Gastrocnemius medialis (tissue), 4 donors: Measurements from ENCODE around the gene TDRKH. TPM values are rescaled to one million over a fixed set of nuclear protein-coding genes. Genes with fewer than 3 reads are reported as not detected.
A peak's percentile ranks its signal among the peaks of the same experiment; 100 is the strongest.

Experiments used
- ATAC-seq, 2 donors: fragments of 150-250 bp; one replicate each; pipeline ENCODE4 v1.9.1; 2016
- DNase-seq, 2 donors: peaks; one replicate each; pipeline ENCODE4 v3.0.0-alpha.2; 2019
- H3K27ac ChIP-seq, 4 donors: fragments of 200-600 bp; sonication (generic); 1 replicate in 1 of 4; 2 replicates in 3 of 4; pipeline ENCODE4 v1.5.1; 2016 to 2018; ENCODE audit warnings: mild to moderate bottlenecking in 2 of 4, moderate library complexity in 1 of 4
- H3K27me3 ChIP-seq, 3 donors: fragments of 200-600 bp; sonication (generic) in 2 of 3; 1 replicate in 1 of 3; 2 replicates in 2 of 3; pipeline versions ENCODE4 v1.5.1 to v1.6.0; 2016 to 2019; ENCODE audit warnings: mild to moderate bottlenecking in 1 of 3, moderate library complexity in 1 of 3
- H3K36me3 ChIP-seq, 2 donors: fragments of 200-600 bp; sonication (generic) in 1 of 2; one replicate each; pipeline ENCODE4 v1.5.1; 2017 to 2018
- H3K4me1 ChIP-seq, 2 donors: fragments of 200-600 bp; sonication (generic) in 1 of 2; one replicate each; pipeline ENCODE4 v1.5.1; 2016 to 2017; ENCODE audit warnings: mild to moderate bottlenecking in 2 of 2
- H3K4me3 ChIP-seq, 4 donors: fragments of 200-600 bp; sonication (generic) in 3 of 4; 1 replicate in 1 of 4; 2 replicates in 3 of 4; pipeline ENCODE4 v1.5.1; 2016 to 2019; ENCODE audit warnings: mild to moderate bottlenecking in 2 of 4
- H3K9me3 ChIP-seq, 3 donors: fragments of 200-600 bp; sonication (generic) in 2 of 3; 1 replicate in 1 of 3; 2 replicates in 2 of 3; pipeline ENCODE4 v1.5.1; 2016 to 2019
- CTCF ChIP-seq, 5 experiments: fragments of 450-650 bp in 3 of 5; fragments of 200-600 bp in 2 of 5; sonication (generic) in 2 of 5; IDR thresholded peaks in 4 of 5; conservative IDR thresholded peaks in 1 of 5; 1 replicate in 4 of 5; 2 replicates in 1 of 5; pipeline ENCODE4 v1.5.1; 2016 to 2019; ENCODE audit warnings: antibody characterized with exemption in 5 of 5, mild to moderate bottlenecking in 3 of 5, moderate library complexity in 3 of 5
- POLR2A ChIP-seq, 2 donors: fragments of 450-650 bp; IDR thresholded peaks; one replicate each; pipeline ENCODE4 v1.6.1; 2017; ENCODE audit warnings: antibody characterized with exemption in 2 of 2, mild to moderate bottlenecking in 2 of 2, moderate library complexity in 2 of 2
- in situ Hi-C, 4 donors: fragments of 200-750 bp; cut with MboI; loops; one replicate each; pipeline versions ENCODE4 v1.15.0 to v1.8.0; 2017; ENCODE audit warnings: low sequenced_read_pairs in 4 of 4
- intact Hi-C: fragments of 100-400 bp; cut with DNase I; formaldehyde crosslinking; loops from one replicate; pipeline ENCODE4 v1.15.1; 2023; ENCODE audit warnings: low total_unique reads
- total RNA-seq, 4 donors: library from RNA; depleted of rRNA; stranded (reverse); fragments of >200 nt; gene quantifications; one replicate each; pipeline versions ENCODE4 v1.1.0 to v1.2.3, GENCODE V29; 2016

TDRKH gene
- total RNA-seq, 4 donors from 2014 or later = 3.9 to 8.3 (median 4.6) TPM

GRCh38 chr1:151820940-151821339, 30.6 kb upstream of the TDRKH start:
- no peak for DNase-seq
- no peak for ATAC-seq

GRCh38 chr1:151819976-151820623, 29.8 kb upstream of the TDRKH start:
- H3K36me3 ChIP-seq = peaks cover 0 to 19% of the 10 kb centered on the region in 2 donors
- DNase-seq (peak in 1 of 2 donors; percentile 59), ATAC-seq (peak; percentile 40 to 63)
- TF ChIP-seq POLR2A (IDR thresholded peaks at IDR 0.05) (no peak), CTCF (IDR thresholded peaks at IDR 0.05 in 4 of 5, conservative IDR thresholded peaks at IDR 0.05 in 1 of 5) (no peak)
- H3K4me3 ChIP-seq = no peak overlapping the region
- no peaks in the 10 kb centered on the region for H3K27me3 ChIP-seq
- intact Hi-C loops (loop anchor here (10.0 kb wide), 1 partner anchor 805 kb away; no protein-coding TSS in a partner anchor), in situ Hi-C loops (no loop called here)
- H3K9me3 ChIP-seq = no peaks in the 10 kb centered on the region
- peak overlapping the region; percentile 44 to 99 (median 64) for H3K27ac ChIP-seq
- H3K4me1 ChIP-seq = peaks cover 27 to 38% of the 10 kb centered on the region in 2 donors

More at GRCh38 chr1:151820940-151821339, 30.6 kb upstream of the TDRKH start:
- Histone ChIP-seq H3K27ac (peak overlapping the region; percentile 44 to 99 (median 64)), H3K27me3 (no peaks in the 10 kb centered on the region), H3K4me3 (no peak overlapping the region), H3K4me1 (peaks cover 35 to 47% of the 10 kb centered on the region in 2 donors), H3K9me3 (no peaks in the 10 kb centered on the region), H3K36me3 (peaks cover 0 to 11% of the 10 kb centered on the region in 2 donors)
- in situ Hi-C loops (no loop called here), intact Hi-C loops (loop anchor here (10.0 kb wide), 1 partner anchor 806 kb away; no protein-coding TSS in a partner anchor)
- TF ChIP-seq POLR2A (IDR thresholded peaks at IDR 0.05) (no peak), CTCF (IDR thresholded peaks at IDR 0.05 in 4 of 5, conservative IDR thresholded peaks at IDR 0.05 in 1 of 5) (no peak)

GRCh38 chr1:151819227-151819835, 29.0 kb upstream of the TDRKH start:
- Histone ChIP-seq H3K4me1 (peaks cover 27 to 31% of the 10 kb centered on the region in 2 donors), H3K27me3 (no peaks in the 10 kb centered on the region), H3K36me3 (peaks cover 0 to 25% of the 10 kb centered on the region in 2 donors), H3K9me3 (no peaks in the 10 kb centered on the region), H3K27ac (peak overlapping the region; percentile 44 to 99 (median 64)), H3K4me3 (no peak overlapping the region)
- in situ Hi-C loops = no loop called here
- ATAC-seq (no peak), DNase-seq (no peak)
- intact Hi-C loops = no loop called here
- TF ChIP-seq POLR2A (IDR thresholded peaks at IDR 0.05) (no peak), CTCF (IDR thresholded peaks at IDR 0.05 in 4 of 5, conservative IDR thresholded peaks at IDR 0.05 in 1 of 5) (no peak)

GRCh38 chr1:151817353-151817730, 27.0 kb upstream of the TDRKH start:
- H3K4me1 ChIP-seq = peaks cover 26 to 32% of the 10 kb centered on the region in 2 donors
- H3K27me3 ChIP-seq = no peaks in the 10 kb centered on the region
- DNase-seq = no peak
- no peak for ATAC-seq
- TF ChIP-seq POLR2A (IDR thresholded peaks at IDR 0.05) = no peak
- no peak for TF ChIP-seq CTCF (IDR thresholded peaks at IDR 0.05 in 4 of 5, conservative IDR thresholded peaks at IDR 0.05 in 1 of 5)
- intact Hi-C loops (no loop called here), in situ Hi-C loops (no loop called here)
- H3K27ac ChIP-seq = no peak overlapping the region
- peaks cover 0 to 33% of the 10 kb centered on the region in 2 donors for H3K36me3 ChIP-seq
- no peak overlapping the region for H3K4me3 ChIP-seq
- H3K9me3 ChIP-seq = no peaks in the 10 kb centered on the region
